ENCODE measurements around the gene OSBPL9.

- TF ChIP-seq CTCF (IDR thresholded peaks at IDR 0.05) = no peak
- TF ChIP-seq ZFX (IDR thresholded peaks at IDR 0.05; ENCODE audit: borderline replicate concordance) = no peak
These were observed 31.6 kb downstream of the OSBPL9 start for GRCh38 chr1:51648180-51649109.

Data from 22Rv1 (cell line).